ENCODE results near the gene CBY2. TPM values are rescaled to one million over a fixed set of nuclear protein-coding genes. Genes with fewer than 3 reads are reported as not detected.

Gene CBY2
- total and polyA plus RNA-seq, 2 experiments from 2014 or later: 0.15 to 0.42 TPM

DNA sequence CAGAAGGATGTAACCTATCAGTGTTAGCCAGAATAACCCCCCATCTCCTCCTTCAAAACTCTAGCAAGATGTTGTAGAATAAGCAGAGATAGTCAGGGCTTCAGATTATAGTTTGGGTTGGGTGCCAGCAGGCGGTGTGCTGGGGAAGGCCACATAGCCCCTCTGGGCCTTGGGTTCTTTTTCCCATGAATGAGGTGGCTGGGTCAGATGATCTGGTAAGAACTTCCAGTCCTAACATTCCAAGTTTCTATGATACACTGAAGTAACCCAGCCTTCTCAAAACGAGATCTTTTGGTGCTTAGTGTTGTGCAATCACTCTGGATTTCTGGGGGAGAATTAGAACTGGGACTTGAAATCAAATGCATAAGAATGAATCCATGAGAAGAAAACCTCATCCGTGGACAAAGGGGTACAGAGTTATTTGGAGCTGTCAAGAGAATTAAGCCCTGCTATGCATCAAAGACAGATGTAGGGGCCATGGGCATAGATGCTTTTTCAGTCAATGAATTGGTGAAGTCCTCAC lies 810 bp downstream of the CBY2 start (continued):
- TF ChIP-seq, protein P1, sequence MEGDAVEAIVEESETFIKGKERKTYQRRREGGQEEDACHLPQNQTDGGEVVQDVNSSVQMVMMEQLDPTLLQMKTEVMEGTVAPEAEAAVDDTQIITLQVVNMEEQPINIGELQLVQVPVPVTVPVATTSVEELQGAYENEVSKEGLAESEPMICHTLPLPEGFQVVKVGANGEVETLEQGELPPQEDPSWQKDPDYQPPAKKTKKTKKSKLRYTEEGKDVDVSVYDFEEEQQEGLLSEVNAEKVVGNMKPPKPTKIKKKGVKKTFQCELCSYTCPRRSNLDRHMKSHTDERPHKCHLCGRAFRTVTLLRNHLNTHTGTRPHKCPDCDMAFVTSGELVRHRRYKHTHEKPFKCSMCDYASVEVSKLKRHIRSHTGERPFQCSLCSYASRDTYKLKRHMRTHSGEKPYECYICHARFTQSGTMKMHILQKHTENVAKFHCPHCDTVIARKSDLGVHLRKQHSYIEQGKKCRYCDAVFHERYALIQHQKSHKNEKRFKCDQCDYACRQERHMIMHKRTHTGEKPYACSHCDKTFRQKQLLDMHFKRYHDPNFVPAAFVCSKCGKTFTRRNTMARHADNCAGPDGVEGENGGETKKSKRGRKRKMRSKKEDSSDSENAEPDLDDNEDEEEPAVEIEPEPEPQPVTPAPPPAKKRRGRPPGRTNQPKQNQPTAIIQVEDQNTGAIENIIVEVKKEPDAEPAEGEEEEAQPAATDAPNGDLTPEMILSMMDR (conservative IDR thresholded peaks at IDR 0.05; ENCODE audit: low read depth in 2 of 2): no peak
- no peak for TF ChIP-seq CREB1 (CRISPR knock-in tag; IDR thresholded peaks at IDR 0.05; ENCODE audit: low read depth)
- TF ChIP-seq EZH2phosphoT487 (IDR thresholded peaks at IDR 0.05; ENCODE audit: unreplicated experiment): no peak
- no peak for TF ChIP-seq JUNB (IDR thresholded peaks at IDR 0.05; ENCODE audit: unreplicated experiment)
- TF ChIP-seq ZNF331 (CRISPR knock-in tag; IDR thresholded peaks at IDR 0.05; ENCODE audit: low read depth): no peak
- no peak for TF ChIP-seq POLR2AphosphoS5 (IDR thresholded peaks at IDR 0.05; ENCODE audit: low read depth)

DNA sequence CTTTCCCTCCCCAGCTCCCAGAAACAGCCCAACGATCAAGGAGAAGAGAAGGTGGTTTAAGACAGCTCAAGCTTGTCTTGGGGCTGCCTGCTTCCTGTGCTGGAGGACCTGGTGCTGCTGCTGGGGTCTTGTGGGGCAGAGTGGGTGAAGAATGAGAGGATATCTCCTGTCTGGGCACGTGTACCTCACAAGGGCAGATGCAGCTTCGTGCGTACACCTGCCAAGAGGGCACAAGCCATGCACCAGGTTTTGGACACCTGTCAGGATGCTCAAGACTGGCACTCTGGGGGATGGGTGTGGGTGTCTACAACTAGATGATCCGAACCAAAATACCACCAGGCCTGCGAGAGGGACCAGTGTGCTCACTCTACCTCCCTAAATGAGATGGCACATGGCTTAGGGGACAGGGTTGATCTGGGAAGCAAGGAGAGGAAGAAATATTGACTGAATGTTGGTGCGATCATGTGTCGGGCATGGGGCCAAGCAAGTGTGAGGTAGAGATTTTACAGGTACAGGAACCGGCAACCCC lies 2.2 kb downstream of the CBY2 start:
- Histone ChIP-seq H4K20me1 (replicated peaks; ENCODE audit: insufficient read depth) (no peaks in the 10 kb centered on the region), H3K27ac (ENCODE audit: low read depth) (no peak overlapping the region), H3K36me3 (ENCODE audit: insufficient read depth) (no peaks in the 10 kb centered on the region), H2AFZ (no peak overlapping the region), H3K4me2 (no peak overlapping the region), H3K4me3 (no peak overlapping the region), H3K79me2 (replicated peaks; ENCODE audit: insufficient read depth) (no peaks in the 10 kb centered on the region), H3K4me1 (ENCODE audit: insufficient read depth) (no peaks in the 10 kb centered on the region), H3K27me3 (ENCODE audit: insufficient read depth) (no peaks in the 10 kb centered on the region), H3F3A (replicated peaks; ENCODE audit: low read depth) (no peaks in the 10 kb centered on the region), H3K9me2 (ENCODE audit: insufficient read depth) (no peaks in the 10 kb centered on the region; the same call in 1 of the 2 replicates)
- DNase-seq (ENCODE audit: low spot score): no peak
- Mint-ChIP-seq H3K36me3 (ENCODE audit: low read depth) (no peaks in the 10 kb centered on the region), H3K9me3 (no peaks in the 10 kb centered on the region; the same call in 2 of the 3 replicates), H3K4me1 (peaks cover 17% of the 10 kb centered on the region), H3K4me3 (no peak overlapping the region), H3K27ac (no peak overlapping the region), H3K27me3 (ENCODE audit: insufficient read depth, low read depth, poor library complexity) (peaks cover 9% of the 10 kb centered on the region)
- ATAC-seq: no peak
- TF ChIP-seq, protein P2, sequence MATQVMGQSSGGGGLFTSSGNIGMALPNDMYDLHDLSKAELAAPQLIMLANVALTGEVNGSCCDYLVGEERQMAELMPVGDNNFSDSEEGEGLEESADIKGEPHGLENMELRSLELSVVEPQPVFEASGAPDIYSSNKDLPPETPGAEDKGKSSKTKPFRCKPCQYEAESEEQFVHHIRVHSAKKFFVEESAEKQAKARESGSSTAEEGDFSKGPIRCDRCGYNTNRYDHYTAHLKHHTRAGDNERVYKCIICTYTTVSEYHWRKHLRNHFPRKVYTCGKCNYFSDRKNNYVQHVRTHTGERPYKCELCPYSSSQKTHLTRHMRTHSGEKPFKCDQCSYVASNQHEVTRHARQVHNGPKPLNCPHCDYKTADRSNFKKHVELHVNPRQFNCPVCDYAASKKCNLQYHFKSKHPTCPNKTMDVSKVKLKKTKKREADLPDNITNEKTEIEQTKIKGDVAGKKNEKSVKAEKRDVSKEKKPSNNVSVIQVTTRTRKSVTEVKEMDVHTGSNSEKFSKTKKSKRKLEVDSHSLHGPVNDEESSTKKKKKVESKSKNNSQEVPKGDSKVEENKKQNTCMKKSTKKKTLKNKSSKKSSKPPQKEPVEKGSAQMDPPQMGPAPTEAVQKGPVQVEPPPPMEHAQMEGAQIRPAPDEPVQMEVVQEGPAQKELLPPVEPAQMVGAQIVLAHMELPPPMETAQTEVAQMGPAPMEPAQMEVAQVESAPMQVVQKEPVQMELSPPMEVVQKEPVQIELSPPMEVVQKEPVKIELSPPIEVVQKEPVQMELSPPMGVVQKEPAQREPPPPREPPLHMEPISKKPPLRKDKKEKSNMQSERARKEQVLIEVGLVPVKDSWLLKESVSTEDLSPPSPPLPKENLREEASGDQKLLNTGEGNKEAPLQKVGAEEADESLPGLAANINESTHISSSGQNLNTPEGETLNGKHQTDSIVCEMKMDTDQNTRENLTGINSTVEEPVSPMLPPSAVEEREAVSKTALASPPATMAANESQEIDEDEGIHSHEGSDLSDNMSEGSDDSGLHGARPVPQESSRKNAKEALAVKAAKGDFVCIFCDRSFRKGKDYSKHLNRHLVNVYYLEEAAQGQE (IDR thresholded peaks at IDR 0.05; ENCODE audit: unreplicated experiment): no peak
- TF ChIP-seq, protein P1 (conservative IDR thresholded peaks at IDR 0.05; ENCODE audit: low read depth in 2 of 2): no peak
- TF ChIP-seq EZH2 (IDR thresholded peaks at IDR 0.05; ENCODE audit: low read depth, unreplicated experiment): no peak
- no peak for TF ChIP-seq STAT1 (IDR thresholded peaks at IDR 0.05; ENCODE audit: unreplicated experiment)
- TF ChIP-seq, protein P3, sequence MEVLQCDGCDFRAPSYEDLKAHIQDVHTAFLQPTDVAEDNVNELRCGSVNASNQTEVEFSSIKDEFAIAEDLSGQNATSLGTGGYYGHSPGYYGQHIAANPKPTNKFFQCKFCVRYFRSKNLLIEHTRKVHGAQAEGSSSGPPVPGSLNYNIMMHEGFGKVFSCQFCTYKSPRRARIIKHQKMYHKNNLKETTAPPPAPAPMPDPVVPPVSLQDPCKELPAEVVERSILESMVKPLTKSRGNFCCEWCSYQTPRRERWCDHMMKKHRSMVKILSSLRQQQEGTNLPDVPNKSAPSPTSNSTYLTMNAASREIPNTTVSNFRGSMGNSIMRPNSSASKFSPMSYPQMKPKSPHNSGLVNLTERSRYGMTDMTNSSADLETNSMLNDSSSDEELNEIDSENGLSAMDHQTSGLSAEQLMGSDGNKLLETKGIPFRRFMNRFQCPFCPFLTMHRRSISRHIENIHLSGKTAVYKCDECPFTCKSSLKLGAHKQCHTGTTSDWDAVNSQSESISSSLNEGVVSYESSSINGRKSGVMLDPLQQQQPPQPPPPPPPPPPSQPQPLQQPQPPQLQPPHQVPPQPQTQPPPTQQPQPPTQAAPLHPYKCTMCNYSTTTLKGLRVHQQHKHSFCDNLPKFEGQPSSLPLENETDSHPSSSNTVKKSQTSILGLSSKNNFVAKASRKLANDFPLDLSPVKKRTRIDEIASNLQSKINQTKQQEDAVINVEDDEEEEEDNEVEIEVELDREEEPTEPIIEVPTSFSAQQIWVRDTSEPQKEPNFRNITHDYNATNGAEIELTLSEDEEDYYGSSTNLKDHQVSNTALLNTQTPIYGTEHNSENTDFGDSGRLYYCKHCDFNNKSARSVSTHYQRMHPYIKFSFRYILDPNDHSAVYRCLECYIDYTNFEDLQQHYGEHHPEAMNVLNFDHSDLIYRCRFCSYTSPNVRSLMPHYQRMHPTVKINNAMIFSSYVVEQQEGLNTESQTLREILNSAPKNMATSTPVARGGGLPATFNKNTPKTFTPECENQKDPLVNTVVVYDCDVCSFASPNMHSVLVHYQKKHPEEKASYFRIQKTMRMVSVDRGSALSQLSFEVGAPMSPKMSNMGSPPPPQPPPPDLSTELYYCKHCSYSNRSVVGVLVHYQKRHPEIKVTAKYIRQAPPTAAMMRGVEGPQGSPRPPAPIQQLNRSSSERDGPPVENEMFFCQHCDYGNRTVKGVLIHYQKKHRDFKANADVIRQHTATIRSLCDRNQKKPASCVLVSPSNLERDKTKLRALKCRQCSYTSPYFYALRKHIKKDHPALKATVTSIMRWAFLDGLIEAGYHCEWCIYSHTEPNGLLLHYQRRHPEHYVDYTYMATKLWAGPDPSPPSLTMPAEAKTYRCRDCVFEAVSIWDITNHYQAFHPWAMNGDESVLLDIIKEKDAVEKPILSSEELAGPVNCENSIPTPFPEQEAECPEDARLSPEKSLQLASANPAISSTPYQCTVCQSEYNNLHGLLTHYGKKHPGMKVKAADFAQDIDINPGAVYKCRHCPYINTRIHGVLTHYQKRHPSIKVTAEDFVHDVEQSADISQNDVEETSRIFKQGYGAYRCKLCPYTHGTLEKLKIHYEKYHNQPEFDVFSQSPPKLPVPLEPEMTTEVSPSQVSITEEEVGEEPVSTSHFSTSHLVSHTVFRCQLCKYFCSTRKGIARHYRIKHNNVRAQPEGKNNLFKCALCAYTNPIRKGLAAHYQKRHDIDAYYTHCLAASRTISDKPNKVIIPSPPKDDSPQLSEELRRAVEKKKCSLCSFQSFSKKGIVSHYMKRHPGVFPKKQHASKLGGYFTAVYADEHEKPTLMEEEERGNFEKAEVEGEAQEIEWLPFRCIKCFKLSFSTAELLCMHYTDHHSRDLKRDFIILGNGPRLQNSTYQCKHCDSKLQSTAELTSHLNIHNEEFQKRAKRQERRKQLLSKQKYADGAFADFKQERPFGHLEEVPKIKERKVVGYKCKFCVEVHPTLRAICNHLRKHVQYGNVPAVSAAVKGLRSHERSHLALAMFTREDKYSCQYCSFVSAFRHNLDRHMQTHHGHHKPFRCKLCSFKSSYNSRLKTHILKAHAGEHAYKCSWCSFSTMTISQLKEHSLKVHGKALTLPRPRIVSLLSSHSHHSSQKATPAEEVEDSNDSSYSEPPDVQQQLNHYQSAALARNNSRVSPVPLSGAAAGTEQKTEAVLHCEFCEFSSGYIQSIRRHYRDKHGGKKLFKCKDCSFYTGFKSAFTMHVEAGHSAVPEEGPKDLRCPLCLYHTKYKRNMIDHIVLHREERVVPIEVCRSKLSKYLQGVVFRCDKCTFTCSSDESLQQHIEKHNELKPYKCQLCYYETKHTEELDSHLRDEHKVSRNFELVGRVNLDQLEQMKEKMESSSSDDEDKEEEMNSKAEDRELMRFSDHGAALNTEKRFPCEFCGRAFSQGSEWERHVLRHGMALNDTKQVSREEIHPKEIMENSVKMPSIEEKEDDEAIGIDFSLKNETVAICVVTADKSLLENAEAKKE (CRISPR knock-in tag; IDR thresholded peaks at IDR 0.05): no peak
- TF ChIP-seq NANOG (IDR thresholded peaks at IDR 0.05; ENCODE audit: borderline replicate concordance): no peak
